Pulmonary artery endothelial cell (primary cell): Measurements from ENCODE around the gene ACTN4. TPM values are rescaled to one million over a fixed set of nuclear protein-coding genes. Genes with fewer than 3 reads are reported as not detected.

Source experiments
- DNase-seq: peaks from one replicate; pipeline ENCODE4 v3.0.0-alpha.2; 2011; ENCODE audit warnings: low read depth, low spot score
- total RNA-seq: library from RNA; depleted of rRNA; stranded (reverse); fragments of >200 nt; gene quantifications from 2 replicates; pipeline ENCODE4 v1.2.3, GENCODE V29; 2014

The ACTN4 gene
- total RNA-seq, 1 donor from 2014 or later = 287 TPM

GRCh38 chr19:38635483-38636399 is 11.7 kb upstream of the ACTN4 start:
- DNase-seq = no peak

DNA sequence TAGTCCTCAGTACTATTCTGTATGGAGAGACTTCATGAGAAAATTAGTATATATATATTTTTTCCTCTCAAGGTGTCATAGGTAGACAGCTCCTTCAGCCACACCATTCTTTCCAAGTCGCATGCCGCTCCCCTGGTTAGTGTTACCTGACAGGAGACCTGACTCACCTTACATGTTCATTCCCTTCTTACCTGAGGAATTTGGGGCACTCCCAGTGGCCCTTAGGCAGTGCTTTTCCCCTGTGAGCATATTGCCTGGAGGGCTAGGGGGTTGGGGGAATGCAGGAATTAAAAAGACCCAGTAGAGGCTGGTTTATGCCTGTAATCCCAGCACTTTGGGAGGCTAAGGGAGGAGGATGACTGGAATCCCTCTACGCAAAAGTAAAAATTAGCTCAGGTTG is 9.0 kb upstream of the ACTN4 start:
- DNase-seq = no peak

GRCh38 chr19:38639679-38640078 is 7.8 kb upstream of the ACTN4 start:
- DNase-seq = no peak

- no peak for DNase-seq
Observed at GRCh38 chr19:38640368-38640767, 7.1 kb upstream of the ACTN4 start.

GRCh38 chr19:38642176-38642575 is 5.3 kb upstream of the ACTN4 start:
- DNase-seq = no peak

GRCh38 chr19:38644719-38645118 is 2.7 kb upstream of the ACTN4 start:
- DNase-seq = no peak

DNA sequence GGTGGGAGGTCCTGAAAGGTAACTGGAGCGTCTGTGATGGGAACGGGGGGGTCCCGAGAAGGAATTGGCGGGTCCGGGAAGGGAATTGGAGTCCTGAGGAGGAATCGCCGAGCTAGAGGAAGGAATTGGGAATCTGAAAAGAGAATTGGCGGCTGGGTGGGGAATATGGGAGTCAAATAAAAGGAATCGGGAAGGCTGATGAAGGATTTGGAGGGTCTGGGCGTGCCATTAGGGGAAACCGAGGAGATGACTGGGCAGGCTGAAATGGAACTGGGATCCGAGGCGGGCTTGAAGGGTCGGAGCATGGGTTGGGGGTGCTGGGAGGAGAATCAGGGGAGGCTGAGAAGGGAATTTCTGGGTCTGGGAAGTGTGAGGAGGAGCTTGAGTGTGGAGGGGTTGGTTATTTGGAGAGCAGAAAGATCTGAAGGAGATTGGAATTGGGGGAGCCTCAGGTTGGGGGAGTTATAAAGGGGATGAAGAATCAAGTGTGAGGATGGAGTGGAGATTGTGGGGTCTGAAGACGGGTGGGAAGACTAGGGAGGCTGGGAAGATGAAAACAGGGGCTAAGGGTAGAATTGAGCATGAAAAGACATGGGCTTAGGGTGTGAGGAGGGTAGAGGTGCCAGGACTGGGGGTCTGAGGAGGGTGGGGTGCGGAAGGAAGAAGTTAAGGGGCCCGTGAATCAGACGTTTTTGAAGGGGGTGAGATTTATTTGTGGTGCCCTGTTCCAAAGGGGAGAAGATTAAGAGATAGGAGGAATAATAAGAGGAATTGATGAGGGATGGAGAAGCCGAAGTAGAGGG is 718 bp downstream of the ACTN4 start:
- DNase-seq = no peak

GRCh38 chr19:38648769-38649304 is 1.4 kb downstream of the ACTN4 start:
- DNase-seq = no peak

GRCh38 chr19:38649305-38650171 is 2.1 kb downstream of the ACTN4 start:
- no peak for DNase-seq

GRCh38 chr19:38650172-38650775 is 2.8 kb downstream of the ACTN4 start:
- no peak for DNase-seq

DNA sequence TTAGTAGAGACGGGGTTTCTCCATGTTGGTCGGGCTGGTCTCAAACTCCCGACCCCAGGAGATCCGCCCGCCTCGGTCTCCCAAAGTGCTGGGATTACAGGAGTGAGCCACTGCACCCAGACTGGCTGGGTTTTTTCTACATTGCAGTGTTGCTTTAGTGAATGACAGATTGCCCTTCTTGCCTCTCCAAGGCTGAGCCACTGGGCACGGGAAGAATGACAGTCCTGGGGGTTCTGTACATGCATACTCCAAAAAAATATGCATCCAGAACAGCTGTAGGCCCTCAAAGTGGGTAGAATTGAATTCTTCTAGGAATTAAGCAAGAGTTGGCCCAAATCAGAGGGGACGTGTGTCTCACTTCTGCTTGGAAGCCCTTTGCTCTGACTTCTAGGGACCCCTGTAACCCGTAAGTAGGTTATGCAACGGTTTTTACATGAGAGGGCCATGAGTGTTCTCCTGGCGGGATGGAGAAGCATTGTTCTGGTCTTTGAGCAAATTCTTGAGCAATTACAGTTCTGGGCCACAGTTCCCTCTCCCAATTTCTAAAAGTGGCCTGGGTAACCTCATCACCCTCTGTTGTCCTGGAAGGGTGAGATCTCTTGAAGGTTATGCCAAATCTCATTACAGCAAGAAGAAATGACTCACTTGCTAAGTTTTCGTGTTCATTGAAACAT is 3.6 kb downstream of the ACTN4 start:
- DNase-seq = no peak

DNA sequence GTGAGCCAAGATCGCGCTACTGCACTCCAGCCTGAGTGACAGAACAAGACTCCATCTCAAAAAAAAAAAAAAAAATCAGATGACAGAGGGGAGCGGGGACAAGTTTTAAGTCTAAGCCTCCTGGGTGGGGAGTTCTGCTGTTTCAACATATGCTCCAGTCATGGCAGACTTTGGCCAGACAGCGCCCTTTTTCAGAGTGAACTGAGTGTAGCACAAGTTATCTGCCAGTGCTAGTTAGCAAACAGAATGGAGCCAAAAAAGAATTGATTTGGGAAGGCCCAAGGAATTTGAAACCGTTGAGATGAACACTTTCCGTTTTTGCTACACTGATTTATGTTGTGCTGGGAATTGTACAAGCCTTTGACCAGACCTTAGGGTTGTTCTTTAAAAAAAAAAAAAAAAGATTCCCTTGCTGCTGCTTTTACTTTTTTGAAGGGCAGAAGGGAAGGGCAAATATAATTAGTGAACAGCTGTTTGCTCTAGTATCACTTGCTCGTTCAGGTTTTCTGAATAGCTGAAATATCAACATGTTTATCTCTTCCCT is 5.7 kb downstream of the ACTN4 start:
- DNase-seq = no peak

DNA sequence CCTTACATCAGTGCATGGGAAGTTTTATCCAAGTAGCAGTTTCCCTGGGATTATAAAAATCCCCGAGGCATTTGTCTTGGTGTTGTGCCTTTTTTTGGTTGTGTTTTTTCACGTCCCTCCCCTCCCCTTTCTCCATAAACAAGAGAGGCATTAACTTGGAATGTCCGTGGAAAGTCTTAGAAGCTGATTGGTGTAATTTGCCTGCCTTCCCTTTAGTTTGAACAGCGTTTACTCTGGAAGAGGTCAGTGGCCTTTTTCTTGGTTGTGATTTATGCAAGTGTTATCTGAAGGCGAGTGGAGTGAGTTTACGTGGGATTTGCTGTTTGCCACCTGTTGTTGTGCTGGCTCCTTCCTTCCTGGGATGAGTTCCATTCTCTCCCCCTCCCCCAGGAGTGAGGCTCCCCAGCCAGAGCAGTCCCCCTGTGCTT is 7.2 kb downstream of the ACTN4 start:
- no peak for DNase-seq

- no peak for DNase-seq
Observed at GRCh38 chr19:38655148-38655824, 7.8 kb downstream of the ACTN4 start.

GRCh38 chr19:38656171-38656981 is 8.9 kb downstream of the ACTN4 start:
- no peak for DNase-seq

GRCh38 chr19:38657633-38658222 is 10.3 kb downstream of the ACTN4 start:
- DNase-seq = no peak

DNA sequence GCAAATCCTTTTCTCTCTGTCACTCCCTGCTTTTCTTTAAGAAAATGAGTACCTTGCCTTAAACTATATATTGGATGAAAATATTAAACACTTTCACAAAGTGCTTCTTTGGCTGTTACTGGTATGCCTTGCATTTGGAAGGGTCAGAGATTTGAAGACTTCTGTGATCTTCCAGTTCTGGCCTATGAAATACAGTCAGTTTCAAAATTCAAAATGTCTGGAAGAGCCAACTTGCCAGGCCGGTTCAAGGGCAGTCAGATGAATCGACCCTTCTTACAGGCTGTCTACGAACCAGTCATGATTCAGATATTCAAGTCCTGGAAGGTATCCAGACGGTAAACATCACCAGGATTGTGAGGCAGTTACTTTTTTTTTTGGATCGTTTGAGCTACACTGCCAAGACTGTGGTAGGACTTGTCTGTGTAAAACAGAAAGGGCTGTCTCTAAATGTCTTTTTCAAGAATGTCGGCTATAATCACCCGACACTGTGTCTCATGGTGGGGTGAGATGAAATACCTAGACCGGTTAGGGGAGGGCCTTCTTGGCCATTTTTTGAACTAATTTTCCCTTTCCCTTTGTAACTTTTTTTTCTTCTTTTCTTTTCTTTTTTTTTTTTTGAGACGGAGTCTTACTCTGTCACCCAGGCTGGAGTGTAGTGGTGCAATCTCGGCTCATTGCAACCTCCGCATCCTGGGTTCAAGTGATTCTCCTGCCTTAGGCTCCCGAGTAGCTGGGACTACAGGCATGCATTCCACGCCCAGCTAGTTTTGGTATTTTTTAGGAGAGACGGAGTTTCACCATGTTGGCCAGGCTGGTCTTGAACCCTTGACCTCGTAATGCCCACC is 11.2 kb downstream of the ACTN4 start:
- peak; percentile 96 for DNase-seq
